Neural cell (in vitro differentiated cells): ENCODE results near the gene XRRA1.

Experiments used
- TAF1 ChIP-seq: IDR thresholded peaks from 2 replicates; pipeline ENCODE4 v1.6.1; 2012; ENCODE audit warnings: low read depth
- TF ChIP-seq, protein P1 (sequence below): fragments of 450-650 bp; IDR thresholded peaks from 2 replicates; pipeline ENCODE4 v1.5.1; 2014; ENCODE audit warnings: antibody characterized with exemption, mild to moderate bottlenecking, moderate library complexity; ENCODE audit not compliant: poor library complexity, severe bottlenecking

GRCh38 chr11:74932797-74933196 lies 16.1 kb downstream of the XRRA1 start:
- TF ChIP-seq, protein P1, sequence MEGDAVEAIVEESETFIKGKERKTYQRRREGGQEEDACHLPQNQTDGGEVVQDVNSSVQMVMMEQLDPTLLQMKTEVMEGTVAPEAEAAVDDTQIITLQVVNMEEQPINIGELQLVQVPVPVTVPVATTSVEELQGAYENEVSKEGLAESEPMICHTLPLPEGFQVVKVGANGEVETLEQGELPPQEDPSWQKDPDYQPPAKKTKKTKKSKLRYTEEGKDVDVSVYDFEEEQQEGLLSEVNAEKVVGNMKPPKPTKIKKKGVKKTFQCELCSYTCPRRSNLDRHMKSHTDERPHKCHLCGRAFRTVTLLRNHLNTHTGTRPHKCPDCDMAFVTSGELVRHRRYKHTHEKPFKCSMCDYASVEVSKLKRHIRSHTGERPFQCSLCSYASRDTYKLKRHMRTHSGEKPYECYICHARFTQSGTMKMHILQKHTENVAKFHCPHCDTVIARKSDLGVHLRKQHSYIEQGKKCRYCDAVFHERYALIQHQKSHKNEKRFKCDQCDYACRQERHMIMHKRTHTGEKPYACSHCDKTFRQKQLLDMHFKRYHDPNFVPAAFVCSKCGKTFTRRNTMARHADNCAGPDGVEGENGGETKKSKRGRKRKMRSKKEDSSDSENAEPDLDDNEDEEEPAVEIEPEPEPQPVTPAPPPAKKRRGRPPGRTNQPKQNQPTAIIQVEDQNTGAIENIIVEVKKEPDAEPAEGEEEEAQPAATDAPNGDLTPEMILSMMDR: no peak
- TF ChIP-seq TAF1: no peak
